GM04503 (cell line): ENCODE measurements around the gene FARP1.

Experiments used
- DNase-seq: peaks from one replicate; pipeline ENCODE4 v3.0.0-alpha.2; 2012; ENCODE audit warnings: low read depth

The FARP1 gene

DNA sequence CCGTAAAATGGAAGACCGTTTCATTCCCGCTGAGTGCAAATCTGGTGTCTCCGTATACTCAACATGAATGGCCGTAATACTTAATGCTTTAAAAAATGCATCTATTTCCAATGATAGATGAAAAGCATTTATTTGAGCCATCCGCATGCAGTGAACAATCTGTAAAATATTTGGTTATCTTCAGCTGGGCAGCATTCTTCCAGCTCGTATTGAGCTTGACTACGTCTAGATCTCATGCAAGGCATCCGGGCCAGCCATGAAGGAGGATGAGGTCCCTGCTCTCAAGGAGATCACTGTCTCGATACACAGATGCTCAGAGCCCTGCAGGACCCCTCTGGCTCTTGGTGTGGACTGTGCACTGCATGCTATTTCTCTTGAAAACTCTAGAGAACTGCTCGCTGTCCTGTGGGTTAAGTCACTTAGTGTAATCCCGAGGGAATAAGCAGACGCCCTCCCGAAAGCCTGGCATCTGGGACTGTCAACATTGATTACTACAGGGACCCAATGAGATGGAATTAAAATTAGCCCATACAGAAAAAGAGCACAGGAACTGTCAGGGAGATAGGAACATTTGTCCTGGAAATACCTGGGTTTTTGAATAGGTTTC is 146.5 kb downstream of the FARP1 start:
- no peak for DNase-seq

DNA sequence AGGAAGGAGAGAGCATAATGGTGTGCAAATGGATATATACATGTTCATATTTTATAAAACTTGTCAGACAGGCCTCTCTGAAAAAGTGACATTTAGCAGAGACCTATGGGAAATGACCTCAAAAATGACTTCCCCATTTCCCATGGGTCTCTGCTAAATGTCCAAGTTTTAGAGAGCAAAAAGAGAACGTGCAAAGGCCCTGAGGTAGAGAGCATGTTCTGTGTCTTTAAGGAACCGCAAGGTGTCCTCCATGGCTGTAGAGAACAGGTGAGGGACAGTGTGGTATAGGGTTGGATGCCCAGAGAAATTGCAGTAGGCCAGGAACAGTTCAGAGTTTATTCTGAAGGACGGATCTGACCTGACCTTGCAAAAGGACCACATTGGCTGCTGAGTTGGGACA is 147.4 kb downstream of the FARP1 start:
- DNase-seq: no peak

GRCh38 chr13:98291658-98292057 is 148.8 kb downstream of the FARP1 start:
- no peak for DNase-seq

- DNase-seq: no peak
These were observed 150.2 kb downstream of the FARP1 start for GRCh38 chr13:98293103-98293502.

DNA sequence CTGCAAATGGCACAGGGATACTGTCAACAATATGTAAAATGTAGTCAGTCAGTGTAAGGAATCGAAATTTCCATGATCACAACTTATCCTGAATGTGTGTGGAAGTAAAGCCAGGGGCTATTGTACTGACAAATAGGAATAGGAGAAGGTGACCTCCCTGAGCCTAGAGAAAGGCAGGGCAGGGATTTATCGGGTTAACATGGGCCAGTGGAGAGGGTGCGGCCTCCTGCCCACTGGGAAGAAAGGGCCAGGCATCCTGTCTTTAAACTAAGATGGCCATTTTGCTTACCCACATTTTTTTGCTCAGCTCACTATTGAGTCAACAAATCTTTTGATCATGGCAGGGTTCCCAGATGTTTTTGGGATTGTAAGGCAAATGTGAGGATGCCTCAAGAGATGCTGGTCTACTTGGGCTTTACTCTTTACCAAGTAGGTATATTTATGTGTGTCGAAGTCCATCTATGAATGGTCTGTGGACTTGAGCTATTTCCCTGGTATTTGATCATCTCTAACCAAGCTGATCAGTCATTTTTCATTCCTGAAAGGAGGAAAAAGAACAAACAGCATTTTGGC is 150.8 kb downstream of the FARP1 start:
- no peak for DNase-seq

GRCh38 chr13:98295371-98295770 is 152.5 kb downstream of the FARP1 start:
- no peak for DNase-seq

- no peak for DNase-seq
These were observed 154.2 kb downstream of the FARP1 start for GRCh38 chr13:98297051-98297450.

GRCh38 chr13:98297745-98298144 is 154.9 kb downstream of the FARP1 start:
- DNase-seq: no peak

DNA sequence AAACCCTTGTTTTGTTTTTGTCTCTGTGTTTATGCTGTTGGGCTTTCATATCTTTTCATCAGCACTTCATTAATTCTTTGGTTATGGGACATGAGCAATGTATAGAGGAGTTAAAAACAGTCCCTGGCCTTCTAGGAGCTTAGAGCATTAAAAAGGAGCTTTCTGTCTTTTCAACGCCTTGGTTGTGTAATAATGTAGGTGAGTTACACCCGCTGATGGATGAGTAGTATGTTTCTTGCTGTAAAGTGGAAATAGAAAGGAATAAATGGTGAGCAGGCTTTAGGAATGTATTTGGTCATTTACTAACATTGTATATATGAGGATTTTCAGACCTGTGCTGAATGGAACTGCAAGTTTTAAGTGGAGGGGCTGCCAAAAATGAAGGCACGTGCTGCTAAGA is 155.7 kb downstream of the FARP1 start:
- no peak for DNase-seq

DNA sequence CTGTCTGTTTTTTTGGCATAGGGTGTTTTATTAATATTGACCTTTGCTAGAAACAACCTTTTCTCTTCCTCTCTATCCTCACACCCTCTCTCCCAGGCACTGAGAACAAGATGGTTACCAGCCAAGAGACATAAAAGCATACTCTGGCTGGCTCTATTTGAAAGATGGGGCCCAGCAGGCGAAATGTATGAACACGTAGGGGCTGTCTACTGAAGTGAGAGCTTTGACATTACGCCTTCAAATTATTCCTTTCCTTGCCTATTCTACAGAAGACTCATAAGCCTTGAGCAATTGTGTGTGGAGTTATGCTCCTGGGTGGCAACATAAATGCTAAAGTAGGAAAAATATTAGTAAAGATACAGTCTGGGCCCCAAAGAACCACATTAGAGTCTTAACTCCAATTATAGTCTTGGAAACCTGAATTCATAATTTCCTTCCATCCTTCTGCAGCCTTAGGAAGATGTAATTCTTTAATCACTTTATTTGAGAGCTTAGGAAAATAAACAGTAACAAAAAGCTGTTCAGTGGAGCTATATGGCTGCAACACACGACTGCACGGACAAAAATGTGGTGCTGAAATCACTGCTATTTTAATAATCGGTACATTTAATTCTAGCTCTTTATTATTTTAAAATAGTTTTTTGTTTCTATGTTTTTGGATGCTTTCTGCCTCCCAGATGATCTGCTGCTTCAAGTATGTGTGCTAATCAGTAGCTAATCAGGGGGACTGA is 156.5 kb downstream of the FARP1 start:
- no peak for DNase-seq

GRCh38 chr13:98299966-98300350 is 157.1 kb downstream of the FARP1 start:
- DNase-seq: no peak

DNA sequence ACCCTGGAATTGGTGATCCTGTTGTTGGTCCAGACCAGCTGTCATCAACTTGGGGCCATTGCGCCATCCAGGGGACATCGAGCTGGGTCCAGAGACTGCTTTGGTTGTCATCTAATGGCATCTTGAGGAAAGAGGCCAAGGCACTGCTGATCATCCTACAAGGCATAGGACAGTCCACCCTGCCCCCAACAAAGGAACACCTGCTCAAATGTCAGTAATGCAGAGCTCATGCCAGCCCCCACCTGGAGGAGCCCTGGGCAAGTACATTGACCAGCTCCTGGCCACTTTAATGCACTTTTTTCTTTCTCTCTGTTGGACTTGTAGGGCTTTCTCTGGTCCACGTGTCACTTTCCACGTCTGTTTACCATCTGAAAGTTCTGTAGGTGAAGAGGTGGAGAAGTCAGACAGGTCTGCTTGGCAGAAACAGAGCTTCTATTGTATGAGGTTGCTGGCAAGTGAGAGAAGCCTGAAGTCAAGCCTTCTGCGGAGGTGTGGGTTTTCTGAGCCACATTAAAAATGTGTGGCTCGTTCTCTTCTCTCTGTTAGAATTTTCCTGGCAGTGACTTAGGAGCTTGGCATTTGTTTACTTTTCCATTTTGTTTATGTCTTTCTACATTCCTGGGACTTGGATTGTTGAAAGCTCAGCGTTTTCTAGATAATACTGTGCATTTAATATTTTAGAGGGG is 158.2 kb downstream of the FARP1 start:
- DNase-seq: peak; percentile 43

DNA sequence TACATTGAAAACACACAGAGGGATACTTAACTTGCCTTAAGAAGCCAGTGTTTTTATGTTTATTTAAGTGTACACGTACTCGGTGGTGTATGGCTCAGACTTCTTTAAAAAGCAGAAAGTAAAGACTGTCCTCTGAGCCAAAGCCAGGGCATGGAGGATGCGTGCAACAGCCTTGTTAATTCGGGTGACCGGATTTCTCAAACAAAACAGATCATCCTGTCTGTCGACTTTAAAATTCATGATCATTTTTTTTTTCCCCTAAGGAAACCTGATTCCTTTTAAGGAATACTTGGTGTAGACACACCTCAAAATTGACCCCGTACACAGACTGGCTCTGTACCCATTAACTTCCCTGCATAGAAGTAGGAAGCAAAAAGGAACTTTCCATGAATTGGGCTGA is 158.8 kb downstream of the FARP1 start:
- peak; percentile 34 for DNase-seq

DNA sequence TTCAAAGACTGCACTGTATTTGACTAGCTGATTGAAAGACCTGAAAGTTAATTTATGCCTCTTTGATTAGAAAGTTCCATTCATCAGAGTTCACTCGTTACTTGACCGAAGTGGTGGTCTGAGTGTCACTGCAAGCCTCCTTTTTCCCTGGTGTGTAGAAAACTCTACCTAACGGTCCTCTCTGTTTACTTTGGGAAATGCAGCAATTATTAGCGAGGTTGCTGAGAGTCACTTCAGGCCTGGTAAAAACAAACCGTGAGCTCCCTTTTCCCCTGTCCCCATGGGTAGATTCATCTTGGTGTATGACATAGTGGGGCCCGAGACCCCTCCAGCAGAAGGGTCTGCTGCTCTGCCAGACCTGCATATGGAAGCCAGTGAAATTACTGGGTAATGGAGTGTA is 161.0 kb downstream of the FARP1 start:
- DNase-seq: no peak

GRCh38 chr13:98305670-98306069 is 162.8 kb downstream of the FARP1 start:
- DNase-seq: no peak

GRCh38 chr13:98307463-98308085 is 164.7 kb downstream of the FARP1 start:
- DNase-seq: no peak

- no peak for DNase-seq
These were observed 165.4 kb downstream of the FARP1 start for GRCh38 chr13:98308086-98308911.

- DNase-seq: no peak
These were observed 166.9 kb downstream of the FARP1 start for GRCh38 chr13:98309569-98310335.

DNA sequence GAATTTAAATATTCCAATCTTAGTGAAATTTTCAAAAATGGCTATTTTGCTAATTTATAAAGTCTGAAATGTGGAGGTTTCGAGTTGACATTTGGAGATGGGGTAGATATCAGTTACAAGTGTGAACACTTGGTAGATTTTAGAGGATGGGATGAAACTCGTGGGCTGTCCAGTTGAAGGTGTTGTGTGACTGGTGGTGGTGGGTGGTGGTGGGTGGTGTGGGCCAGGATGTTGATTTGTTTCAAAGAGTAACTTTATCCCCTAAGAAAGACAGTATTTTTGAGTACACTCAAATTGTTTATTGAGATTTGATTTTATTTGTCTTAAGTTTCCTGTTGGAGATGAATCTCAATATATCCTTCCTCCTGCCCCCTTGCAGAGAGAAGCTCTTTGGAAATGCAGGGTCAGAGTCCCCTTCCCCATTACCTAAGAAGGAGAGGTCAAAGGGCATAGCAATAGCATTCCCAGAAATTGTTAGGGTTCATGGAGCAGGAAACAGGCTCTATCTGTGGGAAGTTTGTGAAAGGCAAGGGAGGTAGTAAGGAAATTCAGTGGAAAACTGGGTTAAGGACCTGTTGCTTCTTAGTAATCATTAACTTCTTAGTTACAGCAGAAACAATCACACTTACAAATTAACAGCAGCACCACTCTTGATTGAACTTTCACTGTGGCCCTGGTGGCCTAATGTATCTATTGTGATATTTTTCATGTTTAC is 167.7 kb downstream of the FARP1 start:
- no peak for DNase-seq

DNA sequence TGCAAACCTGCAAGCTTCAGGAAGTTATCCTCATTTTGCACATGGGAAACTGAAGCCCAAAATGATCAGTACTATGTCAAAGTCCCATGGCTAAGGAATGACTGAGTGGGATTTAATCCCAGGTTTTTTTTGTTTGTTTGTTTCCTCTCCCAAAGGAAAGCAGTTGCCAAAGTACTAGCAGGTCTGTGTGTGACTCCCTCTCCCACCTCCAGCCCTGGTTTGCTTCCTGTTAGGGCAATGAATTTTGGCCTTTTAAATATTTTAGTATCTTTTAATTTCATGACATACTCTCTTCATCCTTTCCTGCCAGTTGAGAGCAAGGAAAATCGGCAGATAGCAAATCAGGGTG is 168.3 kb downstream of the FARP1 start:
- no peak for DNase-seq
